Dermis blood vessel endothelial cell (primary cell): ENCODE results near the gene EMC9. TPM values are rescaled to one million over a fixed set of nuclear protein-coding genes. Genes with fewer than 3 reads are reported as not detected.

Experiments
- DNase-seq: peaks from one replicate; pipeline ENCODE4 v3.0.0; 2010
- total RNA-seq: library from RNA; depleted of rRNA; stranded (reverse); fragments of >200 nt; gene quantifications from 2 replicates; pipeline ENCODE4 v1.2.3, GENCODE V29; 2014

Gene EMC9
- 21.4 and 26.4 TPM in 2 replicates for total RNA-seq

GRCh38 chr14:24141097-24141880 lies at the start of gene EMC9:
TSS of gene EMC9 (minus strand) at chr14:24141591. CDS start at chr14:24141304, 287 bp downstream.
- peak; percentile 100 for DNase-seq

GRCh38 chr14:24190416-24190815 lies 49.0 kb upstream of the EMC9 start:
- no peak for DNase-seq

- DNase-seq: no peak
These were observed 48.1 kb upstream of the EMC9 start for GRCh38 chr14:24189460-24189859.

- no peak for DNase-seq
These were observed 47.6 kb upstream of the EMC9 start for GRCh38 chr14:24189059-24189375.

GRCh38 chr14:24188251-24189058 lies 47.1 kb upstream of the EMC9 start, which contains the start of gene IPO4:
TSS of gene IPO4 (minus strand) at chr14:24188816. CDS start at chr14:24188787, 29 bp downstream.
- DNase-seq: peak; percentile 99

- DNase-seq: no peak
These were observed 46.1 kb upstream of the EMC9 start for GRCh38 chr14:24187539-24187915.

GRCh38 chr14:24186831-24187538 lies 45.6 kb upstream of the EMC9 start:
- no peak for DNase-seq

- no peak for DNase-seq
These were observed 44.4 kb upstream of the EMC9 start for GRCh38 chr14:24185741-24186140.

GRCh38 chr14:24185026-24185425 lies 43.6 kb upstream of the EMC9 start:
- DNase-seq: no peak

GRCh38 chr14:24184104-24184970 lies 42.9 kb upstream of the EMC9 start:
- no peak for DNase-seq

GRCh38 chr14:24183014-24183481 lies 41.7 kb upstream of the EMC9 start:
- no peak for DNase-seq

- DNase-seq: no peak
These were observed 40.9 kb upstream of the EMC9 start for GRCh38 chr14:24182110-24182882.

GRCh38 chr14:24181371-24182077 lies 40.1 kb upstream of the EMC9 start:
- no peak for DNase-seq

- peak; percentile 73 for DNase-seq
These were observed 38.8 kb upstream of the EMC9 start for GRCh38 chr14:24179961-24180796.

- no peak for DNase-seq
These were observed 38.0 kb upstream of the EMC9 start for GRCh38 chr14:24179294-24179960.

GRCh38 chr14:24178399-24179178 lies 37.2 kb upstream of the EMC9 start:
- no peak for DNase-seq

- no peak for DNase-seq
These were observed 36.5 kb upstream of the EMC9 start for GRCh38 chr14:24177891-24178290.
